Stimulated activated CD4-positive, alpha-beta T cell treated with anti-CD3 and anti-CD28 coated beads, Interleukin-2, amount 100 ng/mL, for 24 hours (primary cell): ENCODE measurements around the gene IRF4.
A peak's percentile ranks its signal among the peaks of the same experiment; 100 is the strongest.
"Not testable (repeated sequence)": the region's sequence is repeated elsewhere in the genome, so short reads cannot be mapped to it uniquely, and the experiment has no call there.

ENCODE experiments used
- DNase-seq, 2 donors: peaks; one replicate each; pipeline ENCODE4 v3.0.0-alpha.2; 2020

Gene IRF4

DNA sequence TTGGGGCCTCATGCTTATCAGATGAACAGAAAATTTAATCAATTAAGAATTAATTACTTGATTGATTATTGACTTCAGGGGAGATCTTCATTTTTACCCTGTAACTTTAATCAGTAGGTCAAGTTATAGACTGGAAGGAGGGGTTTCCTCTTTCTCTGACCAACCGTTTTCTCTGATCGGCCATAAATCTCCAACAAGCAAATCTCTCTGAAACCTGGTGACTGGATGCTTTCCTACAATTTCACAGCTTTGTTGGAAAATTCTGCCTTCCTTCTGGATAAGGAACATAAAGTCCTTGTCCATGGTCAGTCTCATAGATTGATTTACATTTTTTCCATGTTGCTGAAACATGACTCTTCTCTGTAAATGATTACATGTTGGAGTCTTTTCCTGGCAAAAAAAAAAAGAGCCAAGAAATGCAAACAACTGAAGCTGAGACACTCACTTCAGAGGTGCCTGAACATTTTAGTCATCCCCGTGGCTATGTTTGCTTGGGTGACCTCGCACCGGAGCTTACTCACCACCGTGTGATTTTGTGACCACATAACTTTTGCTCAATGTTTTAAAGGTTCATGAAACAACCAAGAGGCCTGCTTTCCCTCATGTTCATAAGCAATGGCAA, 31.0 kb downstream of the IRF4 start:
- DNase-seq = peak; percentile 67 to 70

DNA sequence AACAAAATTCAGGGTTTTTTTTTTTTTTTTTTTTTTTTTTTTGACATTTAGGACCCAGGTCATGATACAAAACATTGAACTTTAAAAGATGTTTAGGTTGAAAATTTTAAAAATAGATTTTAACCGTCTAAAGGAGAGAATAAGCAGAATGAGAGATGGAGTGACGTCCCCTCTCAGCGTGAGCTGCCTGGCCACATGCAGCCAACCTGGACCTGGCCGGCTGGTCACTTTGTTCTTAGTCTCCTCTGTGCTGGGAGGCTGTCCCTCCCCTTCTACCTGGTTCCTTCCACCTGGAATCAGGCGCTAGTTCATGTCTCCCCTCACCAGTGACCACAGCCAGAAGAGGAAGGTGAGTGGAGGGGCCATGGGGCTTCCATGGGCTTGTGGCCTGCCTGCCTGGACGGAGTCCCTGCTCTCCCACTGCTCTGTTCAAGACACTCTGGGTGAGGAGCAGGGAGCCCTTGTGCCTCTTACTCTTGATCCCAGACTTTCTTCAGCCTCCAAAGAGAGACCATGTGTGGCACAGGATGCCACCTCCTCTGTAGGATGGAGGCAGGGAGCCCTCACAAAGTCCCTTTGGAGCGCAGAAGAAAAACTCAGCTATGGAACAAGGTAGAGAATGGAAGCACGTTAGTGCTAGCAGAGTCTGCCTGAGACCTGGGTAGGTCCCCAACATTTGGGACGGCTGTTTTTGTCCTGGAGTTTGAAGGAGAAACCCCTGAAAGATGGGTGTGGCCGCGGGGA, 31.7 kb downstream of the IRF4 start:
- DNase-seq = no peak

DNA sequence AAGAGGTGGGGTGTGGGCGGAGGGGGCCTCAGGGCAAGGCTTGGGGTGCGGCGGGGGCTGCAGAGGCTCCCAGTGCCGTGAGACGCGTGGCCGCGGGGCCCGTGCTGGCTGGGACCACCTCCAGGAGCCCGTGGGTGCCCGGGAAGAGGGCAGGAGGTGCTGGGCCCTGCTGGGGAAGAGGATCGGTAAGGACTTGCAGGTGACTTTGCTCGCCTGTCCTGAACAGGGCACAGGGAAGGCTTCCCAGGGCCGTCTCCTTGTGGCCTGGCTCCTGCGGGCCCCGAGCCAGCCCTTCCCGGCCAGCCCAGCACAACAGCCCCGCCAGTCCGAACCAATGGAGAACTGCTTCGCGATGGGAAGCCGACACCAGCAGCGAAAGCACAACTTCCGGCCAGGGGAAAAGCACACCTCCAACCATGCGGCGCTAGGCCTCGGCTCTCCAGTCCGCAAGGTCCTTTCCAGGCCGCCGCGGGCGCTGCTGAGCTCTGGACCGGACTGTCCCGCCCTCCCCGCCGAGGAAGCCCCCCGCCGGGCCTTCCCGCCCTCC, 32.3 kb downstream of the IRF4 start:
- no peak for DNase-seq

DNA sequence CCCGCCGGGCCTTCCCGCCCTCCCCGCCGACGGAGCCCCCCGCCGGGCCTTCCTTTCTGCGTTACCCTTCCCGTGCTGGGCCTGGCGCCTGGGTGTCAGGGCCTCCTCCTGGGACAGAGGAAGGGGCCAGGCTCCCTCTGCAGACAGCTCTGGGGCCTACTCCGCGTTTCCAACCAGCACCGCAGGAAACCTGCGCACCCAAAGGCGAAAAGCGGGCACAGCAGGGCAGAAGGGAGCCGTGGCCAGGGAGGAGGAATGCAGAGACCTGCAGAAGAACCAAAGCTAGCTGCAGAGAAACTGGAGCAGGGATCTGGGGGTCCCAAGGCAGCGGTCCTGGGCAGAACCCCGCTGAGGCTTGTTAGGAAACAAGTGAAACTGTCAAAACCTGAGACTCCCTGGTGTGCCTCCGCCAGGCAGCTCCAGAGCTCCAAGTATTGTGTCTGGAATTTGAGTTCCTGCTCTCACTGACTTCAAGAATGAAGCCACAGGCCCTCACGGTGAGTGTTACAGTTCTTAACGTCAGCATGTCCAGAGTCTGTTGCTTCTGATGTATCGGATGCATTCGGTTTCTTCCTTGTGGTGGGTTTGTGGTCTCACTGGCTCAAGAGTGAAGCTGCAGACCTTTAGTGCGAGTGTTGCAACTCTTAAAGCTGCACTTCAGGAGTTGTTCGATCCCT, 33.3 kb downstream of the IRF4 start:
- DNase-seq = no peak

DNA sequence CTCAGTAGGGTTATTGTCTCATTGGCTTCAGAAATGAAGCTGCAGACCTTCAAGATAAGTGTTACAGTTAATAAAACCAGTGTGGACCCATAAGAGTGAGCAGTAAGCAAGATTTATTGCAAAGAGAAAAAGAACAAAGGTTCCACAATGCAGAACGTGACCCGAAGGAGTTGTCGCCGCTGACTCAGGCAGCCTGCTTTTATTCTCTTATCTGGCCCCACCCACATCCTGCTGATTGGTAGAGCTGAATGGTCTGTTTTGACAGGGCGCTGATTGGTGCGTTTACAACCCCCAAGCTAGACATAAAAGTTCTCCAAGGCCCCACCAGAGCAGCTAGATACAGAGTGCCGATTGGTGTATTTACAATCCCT, 33.9 kb downstream of the IRF4 start:
- not testable (repeated sequence) for DNase-seq

DNA sequence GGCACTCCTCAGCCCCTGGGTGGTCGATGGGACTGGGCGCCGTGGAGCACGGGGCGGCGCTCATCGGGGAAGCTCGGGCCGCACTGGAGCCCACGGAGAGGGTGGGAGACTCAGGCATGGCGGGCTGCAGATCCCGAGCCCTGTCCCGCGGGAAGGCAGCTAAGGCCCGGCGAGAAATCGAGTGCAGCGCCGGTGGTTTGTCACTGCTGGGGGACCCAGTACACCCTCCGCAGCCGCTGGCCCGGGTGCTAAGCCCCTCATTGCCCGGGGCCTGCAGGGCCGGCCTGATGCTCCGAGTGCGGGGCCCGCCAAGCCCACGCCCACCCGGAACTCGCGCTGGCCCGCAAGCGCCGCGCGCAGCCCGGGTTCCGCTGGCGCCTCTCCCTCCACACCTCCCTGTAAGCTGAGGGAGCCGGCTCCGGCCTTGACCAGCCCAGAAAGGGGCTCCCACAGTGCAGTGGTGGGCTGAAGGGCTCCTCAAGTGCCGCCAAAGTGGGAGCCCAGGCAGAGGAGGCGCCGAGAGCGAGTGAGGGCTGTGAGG, 34.7 kb downstream of the IRF4 start:
- DNase-seq = not testable (repeated sequence)

DNA sequence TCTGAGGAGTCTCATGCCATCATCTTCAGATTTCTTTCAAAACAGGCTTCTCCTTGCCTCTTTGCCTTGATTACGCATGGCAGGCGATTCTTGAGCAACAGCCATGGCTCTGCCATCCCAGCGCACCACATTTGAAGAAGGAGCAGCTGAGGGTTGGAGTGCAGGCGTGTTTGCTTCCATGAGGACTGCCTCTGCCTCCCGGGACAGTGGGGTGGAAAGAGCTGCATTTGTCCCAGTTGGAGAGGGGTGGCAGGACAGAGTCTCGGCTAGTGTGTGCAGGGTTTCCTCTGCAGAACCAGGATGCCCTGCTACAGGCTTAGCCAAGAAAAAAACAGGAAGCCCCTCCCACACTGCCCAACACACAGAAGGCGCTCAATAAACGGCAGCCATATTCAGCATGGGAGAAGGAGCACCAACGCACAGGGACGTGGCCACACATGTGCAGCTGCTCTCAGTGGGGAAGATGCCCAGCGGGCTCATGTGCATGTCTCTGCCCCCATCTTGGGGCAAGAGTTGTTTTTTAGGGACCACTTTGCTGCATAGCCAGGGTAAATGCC, 36.6 kb downstream of the IRF4 start:
- DNase-seq = no peak

DNA sequence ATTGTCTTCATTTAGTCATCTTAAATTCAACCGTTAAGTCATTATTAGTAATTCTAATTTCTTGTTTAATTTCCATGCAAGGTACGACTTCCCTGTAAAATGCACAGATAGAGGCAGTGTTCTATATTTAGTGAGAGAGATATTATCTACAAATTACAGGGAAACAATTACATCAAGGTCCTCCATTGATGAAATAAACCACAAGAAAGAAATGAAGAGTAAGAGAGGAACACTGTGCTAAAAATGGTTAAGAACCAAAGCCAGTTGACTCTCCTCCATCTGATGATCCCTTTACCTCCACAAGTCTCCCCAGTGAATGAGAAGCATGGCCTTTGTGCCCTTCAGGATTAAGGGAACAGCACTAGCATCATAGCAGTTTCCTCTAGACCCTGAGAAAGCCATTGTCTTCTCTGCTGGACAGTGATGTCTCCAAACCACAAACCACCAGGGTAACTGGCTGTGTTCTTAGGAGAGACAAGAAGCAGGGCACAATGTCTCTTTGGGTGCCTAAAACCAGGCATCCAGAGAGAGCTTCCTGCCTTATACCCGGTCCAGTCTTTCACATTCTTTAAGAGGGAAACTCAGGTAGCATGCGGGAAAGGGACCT, 38.1 kb downstream of the IRF4 start:
- no peak for DNase-seq

DNA sequence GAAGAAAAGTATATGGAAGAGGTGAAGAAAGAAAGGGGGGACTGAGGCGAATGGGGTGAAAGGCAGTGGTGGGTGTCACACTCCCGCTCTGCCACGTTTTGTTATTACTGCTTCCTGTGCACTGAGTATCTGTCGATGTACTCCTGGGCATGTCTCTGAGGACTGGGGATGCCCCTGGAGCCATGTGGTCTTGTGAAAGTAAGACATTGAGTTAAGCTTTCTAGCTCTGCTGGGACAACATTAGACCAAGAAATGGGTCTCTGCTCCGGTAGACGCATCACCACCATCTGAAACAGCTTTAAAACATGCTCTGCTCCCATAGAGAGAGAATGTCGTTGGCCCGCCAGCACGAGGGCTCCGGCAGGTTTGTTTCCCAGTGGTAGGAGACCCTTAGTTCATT, 40.0 kb downstream of the IRF4 start:
- no peak for DNase-seq

DNA sequence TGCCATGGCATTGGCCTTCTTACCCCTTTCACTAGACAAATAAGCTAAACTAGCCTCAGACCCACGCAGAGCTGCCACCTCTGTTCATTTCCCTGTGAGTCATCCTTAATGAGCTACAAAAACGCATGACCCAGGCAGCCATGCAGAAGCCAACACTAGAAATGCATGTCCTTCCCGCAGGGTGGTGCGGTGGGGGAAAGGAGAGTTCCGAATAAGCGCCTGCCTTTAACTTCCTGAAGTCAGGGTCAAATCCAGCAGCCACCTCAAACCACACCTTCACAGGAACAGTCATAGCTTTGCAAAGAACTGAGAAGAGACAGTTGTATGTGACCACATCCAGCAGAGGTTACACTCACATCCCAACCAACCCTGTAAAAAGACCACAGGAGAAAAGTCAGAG, 40.4 kb downstream of the IRF4 start:
- DNase-seq = peak; percentile 51 to 68

DNA sequence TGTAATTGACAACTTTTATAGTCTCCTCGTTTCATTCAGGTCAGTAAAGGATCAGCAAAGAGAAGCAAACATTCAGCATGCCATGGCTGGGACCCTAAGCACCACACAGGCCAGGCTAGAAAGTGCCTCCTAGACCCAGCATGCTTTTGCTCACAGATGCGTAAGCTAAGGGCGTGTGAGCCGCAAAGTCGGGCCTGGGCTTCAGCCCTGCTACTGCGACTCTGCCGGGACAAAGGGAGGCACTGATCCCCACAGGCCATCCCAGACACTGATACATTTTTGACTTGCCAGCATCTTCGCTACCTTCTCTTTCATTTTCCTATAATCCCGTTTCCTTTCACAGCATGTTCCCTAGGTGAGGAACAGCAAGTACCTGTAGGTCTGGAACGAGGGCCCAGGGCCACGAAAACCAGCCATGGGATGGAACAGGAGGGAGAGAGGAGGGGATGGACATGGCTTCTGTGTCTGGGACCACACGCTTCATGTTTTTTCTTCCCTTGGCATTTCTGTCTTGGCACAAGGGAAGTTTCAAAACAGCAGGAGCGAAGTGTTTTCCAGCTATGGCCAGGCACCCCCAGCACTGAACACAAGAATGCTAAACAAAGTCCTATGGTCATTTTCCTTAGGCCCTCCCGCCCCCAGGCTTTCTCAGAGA, 42.6 kb downstream of the IRF4 start:
- no peak for DNase-seq

DNA sequence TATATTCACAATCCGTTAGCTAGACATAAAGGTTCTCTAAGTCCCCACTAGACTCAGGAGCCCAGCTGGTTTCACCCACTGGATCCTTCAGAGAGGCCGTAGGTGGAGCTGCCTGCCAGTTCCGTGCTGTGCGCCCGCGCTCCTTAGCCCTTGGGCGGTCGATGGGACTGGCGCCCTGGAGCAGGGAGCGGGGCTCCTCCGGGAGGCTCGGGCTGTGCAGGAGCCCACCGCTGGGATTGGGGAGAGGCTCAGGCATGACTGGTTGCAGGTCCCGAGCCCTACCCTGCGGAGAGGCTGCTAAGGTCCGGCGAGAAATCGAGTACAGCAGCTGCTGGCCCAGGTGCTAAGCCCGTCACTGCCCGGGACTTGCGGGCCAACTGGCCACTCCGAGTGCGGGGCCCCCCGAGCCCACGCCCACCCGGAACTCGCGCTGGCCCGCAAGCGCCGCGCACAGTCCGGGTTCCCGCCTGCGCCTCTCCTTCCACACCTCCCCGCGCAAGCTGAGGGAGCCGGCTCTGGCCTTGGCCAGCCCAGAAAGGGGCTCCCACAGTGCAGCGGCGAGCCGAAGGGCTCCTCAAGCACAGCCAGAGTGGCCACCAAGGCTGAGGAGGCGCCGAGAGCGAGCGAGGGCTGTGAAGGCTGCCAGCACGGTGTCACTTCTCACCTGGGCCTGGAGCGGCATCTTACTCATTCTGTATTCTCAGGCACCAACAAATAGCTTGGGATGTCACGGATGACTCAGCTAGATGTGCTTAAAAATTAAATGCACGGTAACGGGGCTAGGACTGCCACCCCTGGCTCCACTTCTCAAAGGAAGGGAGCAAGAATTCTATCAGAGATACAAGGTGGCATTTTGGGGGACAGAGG, 44.1 kb downstream of the IRF4 start:
- DNase-seq = no peak

DNA sequence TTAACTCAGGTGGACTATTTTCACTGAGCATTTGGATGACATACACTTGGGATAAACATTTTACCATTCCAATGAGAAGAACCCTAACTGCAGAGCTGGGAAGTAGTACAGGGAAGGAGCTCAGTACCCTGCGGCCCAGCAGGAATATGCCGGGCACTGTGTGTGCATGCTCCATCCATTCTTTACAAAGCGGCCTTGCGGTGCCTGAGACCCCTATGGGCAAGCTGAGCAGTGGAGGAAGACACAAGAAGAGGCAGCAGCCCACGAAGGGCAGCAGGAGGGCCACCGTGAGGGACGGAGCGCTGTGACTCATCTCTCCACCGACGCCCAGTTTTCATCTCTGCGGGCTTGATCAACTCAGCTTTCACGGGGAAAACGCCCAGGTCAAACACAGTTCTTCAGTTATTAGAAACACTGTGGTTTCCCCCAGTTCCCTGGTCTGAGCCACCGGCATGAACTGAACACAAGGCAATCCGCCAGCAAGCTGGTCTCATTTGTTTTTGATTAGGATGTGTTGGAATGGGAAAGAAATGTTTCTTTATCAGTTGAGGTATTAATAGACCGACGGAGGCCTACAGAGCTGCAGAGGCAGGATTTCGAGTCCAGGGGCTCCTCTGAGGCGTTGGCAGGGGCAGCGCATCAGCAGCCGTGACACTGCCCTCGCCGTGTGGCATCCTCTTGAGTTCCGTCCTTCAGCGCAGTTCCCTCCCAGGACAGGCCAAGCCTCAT, 44.9 kb downstream of the IRF4 start:
- DNase-seq = no peak

DNA sequence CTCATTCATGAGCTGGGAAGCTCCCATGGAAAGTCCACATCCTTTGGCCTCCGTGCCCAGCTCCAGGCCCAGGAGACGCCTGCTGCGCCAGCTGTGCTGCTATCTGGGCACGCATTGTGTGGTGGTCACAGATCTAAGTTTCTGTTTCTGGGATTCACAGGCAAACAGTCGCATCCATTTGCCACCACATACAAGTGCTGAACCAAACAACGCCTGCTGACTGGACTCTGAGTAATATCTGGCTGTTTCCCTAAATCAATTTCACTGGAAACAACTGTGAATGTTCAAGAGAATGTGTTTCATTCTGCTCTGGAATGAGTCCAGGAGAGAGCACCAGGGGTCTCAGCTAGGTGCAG, 45.5 kb downstream of the IRF4 start:
- DNase-seq = no peak

DNA sequence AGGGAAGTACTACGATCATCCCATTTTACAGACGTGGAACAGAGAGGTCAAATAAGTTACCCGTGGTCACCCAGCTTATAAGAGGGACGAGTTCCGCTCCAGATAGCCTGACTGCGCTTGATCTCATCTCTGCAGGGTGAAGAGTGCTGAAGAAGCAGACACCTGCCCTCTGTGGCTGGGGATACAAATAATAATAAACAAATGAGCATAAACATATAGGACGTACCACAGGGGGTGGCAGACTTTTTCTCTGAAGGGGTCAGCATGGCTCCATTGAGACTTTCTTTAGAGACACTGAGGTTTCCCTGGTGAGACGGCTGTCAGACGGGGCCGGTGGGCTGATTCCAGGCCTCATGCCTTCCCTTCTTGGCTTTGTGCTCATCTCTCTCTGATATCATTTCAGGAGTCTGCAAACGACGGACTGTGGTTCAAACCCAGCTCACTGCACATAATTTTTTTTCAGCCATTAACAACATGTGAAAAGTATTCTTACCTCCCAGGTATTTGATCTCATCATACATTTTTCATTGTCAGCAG, 47.1 kb downstream of the IRF4 start:
- no peak for DNase-seq

DNA sequence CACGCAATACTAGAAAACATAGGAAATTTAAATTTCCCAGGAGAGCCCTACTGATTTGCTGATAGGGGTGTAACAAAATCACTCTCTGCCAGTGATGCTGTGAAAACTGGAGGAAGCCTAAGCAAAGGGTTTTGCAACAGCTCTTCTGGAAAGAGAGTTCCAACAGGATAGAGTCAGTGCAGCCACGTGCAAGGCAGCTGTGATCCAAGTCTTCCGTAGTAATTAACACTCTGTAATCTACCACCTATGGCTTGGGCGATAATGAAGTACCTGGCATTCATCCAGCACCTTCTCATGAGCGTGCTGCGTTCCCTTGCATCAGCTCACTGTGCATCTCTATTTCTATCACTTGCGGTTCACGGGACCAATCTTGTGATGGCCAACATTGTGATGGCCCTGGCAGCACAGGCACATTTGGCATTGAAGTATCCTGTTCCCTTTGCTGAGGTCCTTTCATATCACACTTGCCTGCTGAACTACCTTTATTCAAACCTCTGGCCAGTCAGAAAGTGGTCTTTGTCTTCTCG, 48.2 kb downstream of the IRF4 start:
- DNase-seq = no peak

DNA sequence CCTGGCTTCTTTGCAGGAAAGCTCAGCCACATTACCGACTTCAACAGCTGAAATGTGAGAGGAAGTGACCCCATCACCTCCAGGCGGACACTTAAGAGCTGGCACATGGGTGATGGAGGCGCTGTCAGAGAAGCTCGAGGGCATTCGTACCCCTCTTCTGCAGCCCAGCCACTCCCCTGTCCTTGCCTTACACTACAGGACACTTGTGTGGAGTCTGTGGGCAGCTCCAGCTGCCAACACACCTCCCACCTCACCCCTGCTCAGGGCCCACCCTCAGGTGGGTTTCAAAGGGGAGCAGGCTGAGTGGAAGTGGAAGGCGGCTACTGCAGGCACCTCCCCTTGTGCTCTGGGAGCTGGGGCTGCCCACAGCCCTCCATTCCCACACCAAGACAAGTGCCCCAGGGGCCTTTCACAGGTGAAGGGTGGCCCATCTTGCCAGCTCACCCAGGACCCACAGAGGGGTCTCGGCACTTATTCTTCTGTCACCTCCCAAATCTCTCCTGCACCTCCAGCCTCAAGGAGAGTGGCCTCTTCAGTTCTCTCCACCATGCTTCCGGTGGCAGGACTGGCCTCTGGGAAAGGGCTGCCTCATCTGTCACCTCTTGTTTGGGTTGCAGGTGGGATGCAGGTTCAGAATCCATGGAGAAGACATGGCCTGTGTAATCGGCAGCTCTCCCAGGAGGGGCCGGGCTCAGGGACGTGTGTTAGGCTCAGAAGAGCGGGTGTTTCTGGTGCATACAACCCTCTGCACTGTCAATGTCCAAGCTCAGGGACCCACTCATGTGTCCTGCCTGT, 49.8 kb downstream of the IRF4 start:
- DNase-seq = no peak

DNA sequence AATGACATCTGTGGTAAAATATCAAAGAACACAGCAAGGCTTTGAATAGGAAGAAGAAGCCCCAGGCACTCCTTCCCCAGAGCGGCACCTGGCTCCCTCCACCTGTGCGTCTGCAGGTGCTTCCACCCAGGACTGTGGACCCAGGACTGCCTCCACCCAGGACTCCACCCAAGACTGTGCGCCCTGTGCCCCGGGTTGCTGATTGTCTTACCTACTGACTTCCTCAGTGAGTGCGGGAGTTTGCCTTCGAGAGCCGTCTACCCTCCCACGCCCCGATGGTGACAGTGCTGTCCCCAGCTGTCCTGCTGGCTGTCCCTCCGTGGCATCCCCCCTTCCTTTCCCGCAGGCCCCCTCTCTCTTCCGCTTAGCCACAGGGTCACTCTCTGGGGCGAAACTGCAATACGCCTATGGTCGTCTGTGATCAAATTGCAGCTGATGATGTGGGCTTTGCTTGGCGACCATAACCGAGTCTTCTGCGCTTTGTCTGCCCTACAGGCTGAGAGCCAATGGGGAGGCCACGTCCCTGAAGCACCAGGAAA, 52.1 kb downstream of the IRF4 start:
- no peak for DNase-seq

DNA sequence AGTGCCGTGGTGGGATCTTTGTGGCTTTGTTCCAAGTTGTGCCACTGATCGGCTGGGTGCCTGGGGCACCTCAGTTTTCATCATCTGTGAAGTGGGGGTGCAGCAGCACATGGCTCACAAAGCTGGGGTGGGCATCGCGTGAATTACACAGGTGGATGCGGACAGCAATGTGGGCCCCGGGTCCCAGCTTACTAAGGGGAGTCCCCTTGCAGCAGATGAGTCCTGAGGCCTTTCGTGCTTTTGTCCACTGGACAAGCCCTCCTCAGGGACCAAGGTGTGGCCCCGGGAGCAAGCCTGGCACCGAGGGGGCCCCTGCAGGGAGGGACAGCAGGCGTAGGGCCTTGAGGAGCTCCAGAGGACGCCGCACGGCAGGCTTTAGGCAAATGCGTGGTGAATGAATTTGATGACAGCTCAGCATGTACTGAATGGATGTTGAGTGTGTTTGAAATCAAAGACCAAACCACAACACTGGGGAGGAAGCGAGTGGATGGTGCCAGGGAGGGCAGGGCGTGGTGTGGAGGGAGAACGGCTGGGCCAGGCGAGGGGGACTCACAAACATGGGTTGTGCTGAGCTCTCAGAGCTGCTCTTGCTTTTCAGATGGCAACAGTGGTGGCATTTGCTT, 53.2 kb downstream of the IRF4 start:
- DNase-seq = peak; percentile 51 to 63
